GM19324 (cell line): Measurements from ENCODE around the gene ALS2CL.

ENCODE experiments used
- ATAC-seq: cut with Tn5 transposase; IDR thresholded peaks from one replicate; pipeline ENCODE4 v1.9.1; 2021; ENCODE audit warnings: mild to moderate bottlenecking, moderate library complexity; ENCODE audit not compliant: unreplicated experiment, low FRiP score

Gene ALS2CL

GRCh38 chr3:46643701-46644100, 49.8 kb downstream of the ALS2CL start:
- no peak for ATAC-seq

- ATAC-seq: no peak
These were observed 50.5 kb downstream of the ALS2CL start for GRCh38 chr3:46642971-46643370.

GRCh38 chr3:46640927-46641326, 52.6 kb downstream of the ALS2CL start:
- no peak for ATAC-seq

GRCh38 chr3:46639221-46639620, 54.3 kb downstream of the ALS2CL start:
- ATAC-seq: no peak

GRCh38 chr3:46634856-46635255, 58.6 kb downstream of the ALS2CL start:
- ATAC-seq: no peak

- no peak for ATAC-seq
These were observed 60.7 kb downstream of the ALS2CL start for GRCh38 chr3:46632792-46633191.

- peak; percentile 75 for ATAC-seq
These were observed 63.6 kb downstream of the ALS2CL start for GRCh38 chr3:46629551-46630517.

- no peak for ATAC-seq
These were observed 64.5 kb downstream of the ALS2CL start for GRCh38 chr3:46628901-46629369.

- no peak for ATAC-seq
These were observed 66.4 kb downstream of the ALS2CL start for GRCh38 chr3:46627078-46627477.

GRCh38 chr3:46626039-46626438, 67.4 kb downstream of the ALS2CL start:
- no peak for ATAC-seq

- ATAC-seq: no peak
These were observed 68.4 kb downstream of the ALS2CL start for GRCh38 chr3:46624975-46625490.

- no peak for ATAC-seq
These were observed 68.9 kb downstream of the ALS2CL start for GRCh38 chr3:46624533-46624932.

- no peak for ATAC-seq
These were observed 73.4 kb downstream of the ALS2CL start for GRCh38 chr3:46619845-46620778.
